Left colon (tissue), 2 donors: Measurements from ENCODE around the gene PDCD7. TPM values are rescaled to one million over a fixed set of nuclear protein-coding genes. Genes with fewer than 3 reads are reported as not detected.
"Not testable (repeated sequence)": the region's sequence is repeated elsewhere in the genome, so short reads cannot be mapped to it uniquely, and the experiment has no call there.

Source experiments
- ATAC-seq: fragments of 200-7000 bp; cut with Tn5 transposase; one replicate; pipeline ENCODE4 v1.9.1; 2020; ENCODE audit warnings: mild to moderate bottlenecking, moderate library complexity
- DNase-seq, 2 donors: peaks; one replicate each; pipeline ENCODE4 v3.0.0-alpha.2; 2020
- intact Hi-C, 2 donors: fragments of 100-400 bp; cut with DNase I in 1 of 2; cut with micrococcal nuclease in 1 of 2; formaldehyde crosslinking; loops; one replicate each; pipeline versions ENCODE4 v1.11.2 to v1.14.0; 2022; cut with DNase I, micrococcal nuclease
- total RNA-seq, 2 donors: library from RNA; stranded (reverse); fragmentation: NEBNext Ultra II Directional; extraction: Animal tissue kit (Norgen Biotek cat#: 25700); gene quantifications; one replicate each; pipeline ENCODE4 v1.2.1, GENCODE V29; 2021
- donor health status: DM: no; HTN: no; CAD: no.
- donor health status: DM: yes; HTN: yes; CAD: no.

The PDCD7 gene
- total RNA-seq, 2 donors from 2014 or later: 14.9 to 16.8 TPM

- ATAC-seq (no peak), DNase-seq (no peak)
- intact Hi-C loops: no loop called here
Measured at GRCh38 chr15:65134538-65134937, 930 bp upstream of the PDCD7 start.

- intact Hi-C loops: no loop called here
- ATAC-seq (peak; percentile 75), DNase-seq (peak; percentile 29 to 54)
Measured at GRCh38 chr15:65132878-65133547, 595 bp downstream of the PDCD7 start.

- ATAC-seq (no peak), DNase-seq (no peak)
- intact Hi-C loops: no loop called here
Measured at GRCh38 chr15:65130941-65131340, 2.7 kb downstream of the PDCD7 start.

GRCh38 chr15:65115542-65115941, 18.1 kb downstream of the PDCD7 start:
- intact Hi-C loops: no loop called here
- DNase-seq: no peak
- no peak for ATAC-seq

GRCh38 chr15:65115086-65115485, 18.5 kb downstream of the PDCD7 start, which contains the start of gene UBAP1L:
UBAP1L (minus strand) TSS chr15:65115200; CDS start chr15:65106215, 8,985 bp downstream.
- ATAC-seq (peak; percentile 37), DNase-seq (no peak)
- intact Hi-C loops: no loop called here

- DNase-seq (no peak), ATAC-seq (no peak)
- intact Hi-C loops: no loop called here
Measured at GRCh38 chr15:65110676-65111292, 22.8 kb downstream of the PDCD7 start.

- intact Hi-C loops: no loop called here
- ATAC-seq (no peak), DNase-seq (no peak)
Measured at GRCh38 chr15:65106011-65106590, 27.5 kb downstream of the PDCD7 start.

GRCh38 chr15:65105038-65105437, 28.6 kb downstream of the PDCD7 start:
- intact Hi-C loops: no loop called here
- ATAC-seq: no peak
- no peak for DNase-seq

GRCh38 chr15:65102912-65103311, 30.7 kb downstream of the PDCD7 start:
- ATAC-seq (no peak), DNase-seq (no peak)
- intact Hi-C loops: no loop called here

GRCh38 chr15:65101891-65102708, 31.5 kb downstream of the PDCD7 start:
- DNase-seq: no peak
- intact Hi-C loops: no loop called here
- ATAC-seq: no peak

- peak; percentile 71 for ATAC-seq
- intact Hi-C loops: no loop called here
- DNase-seq: peak; percentile 64 to 86
Measured at GRCh38 chr15:65101411-65101890, 32.2 kb downstream of the PDCD7 start.

- intact Hi-C loops: no loop called here
Measured at GRCh38 chr15:65100442-65100841, 33.2 kb downstream of the PDCD7 start.

GRCh38 chr15:65099801-65100200, 33.8 kb downstream of the PDCD7 start:
- intact Hi-C loops: loop anchor here in 1 of 2 donors (10.0 kb wide), 1 partner anchor 55 kb away; the partner anchor contains the start of gene SLC51B
- ATAC-seq, DNase-seq: not testable (repeated sequence)

More at GRCh38 chr15:65100442-65100841, 33.2 kb downstream of the PDCD7 start:
- ATAC-seq: peak; percentile 89
- peak; percentile 64 to 67 for DNase-seq

- intact Hi-C loops: loop anchor here in 1 of 2 donors (10.0 kb wide), 1 partner anchor 55 kb away; the partner anchor contains the start of gene SLC51B
- ATAC-seq (no peak), DNase-seq (no peak)
Measured at GRCh38 chr15:65099336-65099735, 34.3 kb downstream of the PDCD7 start.

- no peak for DNase-seq
- intact Hi-C loops: loop anchor here in 1 of 2 donors (10.0 kb wide), 1 partner anchor 53 kb away; the partner anchor contains the start of gene SLC51B
- ATAC-seq: no peak
Measured at GRCh38 chr15:65097651-65098263, 35.9 kb downstream of the PDCD7 start.

GRCh38 chr15:65096481-65097385, 36.9 kb downstream of the PDCD7 start:
- no peak for ATAC-seq
- no peak for DNase-seq
- intact Hi-C loops: loop anchor here in 1 of 2 donors (10.0 kb wide), 1 partner anchor 52 kb away; the partner anchor contains the start of gene SLC51B

GRCh38 chr15:65095747-65096104, 37.9 kb downstream of the PDCD7 start:
- no peak for ATAC-seq
- intact Hi-C loops: loop anchor here in 1 of 2 donors (10.0 kb wide), 1 partner anchor 51 kb away; the partner anchor contains the start of gene SLC51B
- no peak for DNase-seq
